ENCODE results near the gene RHBDL1. TPM values are rescaled to one million over a fixed set of nuclear protein-coding genes. Genes with fewer than 3 reads are reported as not detected.

The RHBDL1 gene
- total and polyA plus RNA-seq, 2 of the 8 experiments (the other 6 are each of a cell fraction or from before 2014, with no cell fraction given) = 4.0 to 8.1 TPM

- no peak for TF ChIP-seq CHD7 (IDR thresholded peaks at IDR 0.05; ENCODE audit: insufficient replicate concordance, low read length)
- peak; percentile 74; the same call in 1 of the 2 replicates for TF ChIP-seq PHF8 (conservative IDR thresholded peaks at IDR 0.05; ENCODE audit: low read depth, low read length)
- peak; percentile 63; the same call in 1 of the 2 replicates for TF ChIP-seq E2F6 (IDR thresholded peaks at IDR 0.05)
- no peak for TF ChIP-seq EP300 (IDR thresholded peaks at IDR 0.05; ENCODE audit: borderline replicate concordance in 1 of 2, low read depth in 2 of 2, low read length in 2 of 2)
- no peak for TF ChIP-seq BRCA1 (IDR thresholded peaks at IDR 0.05; ENCODE audit: low read depth, low read length)
- TF ChIP-seq JUN (IDR thresholded peaks at IDR 0.05; ENCODE audit: low read depth, low read length) = no peak
- 0 out of 4 replicates have a peak, but pooled peaks of 1 of the 2 experiments have one; percentile 37 for TF ChIP-seq HDAC2 (IDR thresholded peaks at IDR 0.05; ENCODE audit: borderline replicate concordance in 1 of 2, low read depth in 2 of 2, low read length in 2 of 2)
Measured at GRCh38 chr16:635573-636205, 39.8 kb upstream of the RHBDL1 start (continued).
